K562 (cell line): Measurements from ENCODE around the gene SP140L. TPM values are rescaled to one million over a fixed set of nuclear protein-coding genes. Genes with fewer than 3 reads are reported as not detected.

Experiments
- ARHGAP35 ChIP-seq: fragments of 450-650 bp; IDR thresholded peaks from 2 replicates; pipeline ENCODE4 v1.6.1; 2018; ENCODE audit not compliant: partially characterized antibody
- BACH1 ChIP-seq: fragments of 200-800 bp; sonication (Bioruptor generic); IDR thresholded peaks from 2 replicates; pipeline ENCODE4 v1.6.1; 2016; ENCODE audit warnings: missing genetic modification characterization, missing compliant biosample characterization
- BRCA1 ChIP-seq, 2 experiments: fragments of 450-650 bp in 1 of 2; sonication (generic) in 1 of 2; formaldehyde crosslinking in 1 of 2; IDR thresholded peaks; 2 replicates each; pipeline versions ENCODE4 v1.5.0 to v1.6.1; 2017 to 2020; ENCODE audit warnings: mild to moderate bottlenecking in 1 of 2, missing genetic modification reagents in 1 of 2
- CHD2 ChIP-seq: IDR thresholded peaks from 2 replicates; pipeline ENCODE4 v1.6.1; 2011; ENCODE audit warnings: low read depth, low read length
- CTBP1 ChIP-seq: fragments of 450-650 bp; IDR thresholded peaks from 2 replicates; pipeline ENCODE4 v1.6.1; 2016; ENCODE audit warnings: borderline replicate concordance
- EP400 ChIP-seq: fragments of 450-650 bp; IDR thresholded peaks from 2 replicates; pipeline ENCODE4 v1.6.1; 2017; ENCODE audit warnings: antibody characterized with exemption, mild to moderate bottlenecking, moderate library complexity
- HEY1 ChIP-seq: fragments of 250-450 bp; sonication (Bioruptor Pico); IDR thresholded peaks from 2 replicates; pipeline ENCODE4 v1.5.0; 2020; ENCODE audit warnings: mild to moderate bottlenecking, moderate library complexity, borderline replicate concordance
- HNRNPLL ChIP-seq: fragments of 200-400 bp; formaldehyde crosslinking; IDR thresholded peaks from 2 replicates; pipeline ENCODE4 v1.6.1; 2017; ENCODE audit warnings: low read length, low read depth, mild to moderate bottlenecking; ENCODE audit not compliant: poor library complexity, severe bottlenecking
- HOXB6 ChIP-seq: fragments of 250-450 bp; sonication (Bioruptor Pico); IDR thresholded peaks from 2 replicates; pipeline ENCODE4 v1.5.1; 2022; ENCODE audit warnings: mild to moderate bottlenecking, borderline replicate concordance
- IRF2 ChIP-seq: sonication (generic); formaldehyde crosslinking; IDR thresholded peaks from 2 replicates; pipeline ENCODE4 v1.8.1; 2022; ENCODE audit warnings: mild to moderate bottlenecking, missing genetic modification reagents
- MEF2D ChIP-seq: conservative IDR thresholded peaks from 2 replicates; pipeline ENCODE4 v1.6.1; 2016; ENCODE audit warnings: low read depth, missing genetic modification characterization, missing compliant biosample characterization
- NCOA1 ChIP-seq: fragments of 450-650 bp; IDR thresholded peaks from 2 replicates; pipeline ENCODE4 v1.6.1; 2016; ENCODE audit warnings: low read depth
- NFRKB ChIP-seq: fragments of 450-650 bp; IDR thresholded peaks from 2 replicates; pipeline ENCODE4 v1.6.1; 2016; ENCODE audit warnings: low read depth
- NR4A1 ChIP-seq, 2 experiments: fragments of 250-450 bp in 1 of 2; fragments of 450-650 bp in 1 of 2; sonication (Bioruptor Pico) in 1 of 2; IDR thresholded peaks; 2 replicates each; pipeline versions ENCODE4 v1.4.0 to v1.6.1; 2016 to 2020; ENCODE audit warnings: mild to moderate bottlenecking in 2 of 2, missing compliant biosample characterization in 1 of 2, missing genetic modification characterization in 1 of 2, moderate library complexity in 1 of 2
- NRF1 ChIP-seq, 2 experiments: fragments of 450-650 bp; IDR thresholded peaks in 1 of 2; conservative IDR thresholded peaks in 1 of 2; 2 replicates each; pipeline ENCODE4 v1.6.1; 2014; ENCODE audit warnings: mild to moderate bottlenecking in 2 of 2
- PHF20 ChIP-seq: fragments of 450-650 bp; IDR thresholded peaks from 2 replicates; pipeline ENCODE4 v1.6.1; 2018; ENCODE audit not compliant: partially characterized antibody
- POLR3A ChIP-seq: IDR thresholded peaks from 2 replicates; pipeline ENCODE4 v1.6.1; 2011; ENCODE audit warnings: borderline replicate concordance, mild to moderate bottlenecking, moderate library complexity; ENCODE audit not compliant: insufficient read length, insufficient read depth; ENCODE audit errors: extremely low read depth
- RBM17 ChIP-seq: fragments of 200-400 bp; formaldehyde crosslinking; IDR thresholded peaks from 2 replicates; pipeline ENCODE4 v1.6.1; 2017; ENCODE audit warnings: low read depth, mild to moderate bottlenecking, low read length, borderline replicate concordance
- SP2 ChIP-seq: IDR thresholded peaks from 2 replicates; pipeline ENCODE4 v1.6.1; 2011; ENCODE audit warnings: mild to moderate bottlenecking, low read depth, low read length, moderate library complexity; ENCODE audit not compliant: poor library complexity, severe bottlenecking; ENCODE audit errors: extremely low read depth
- TRIM24 ChIP-seq, 2 experiments: fragments of 450-650 bp; IDR thresholded peaks; 2 replicates each; pipeline ENCODE4 v1.6.1; 2016
- ZNF24 ChIP-seq: fragments of 450-650 bp; IDR thresholded peaks from 2 replicates; pipeline ENCODE4 v1.6.1; 2016
- polyA plus RNA-seq, 8 experiments: library from polyadenylated mRNA; depleted of rRNA in 4 of 8; stranded (reverse) in 5 of 8; unstranded in 3 of 8; fragments of >200 nt; fragmentation: Nextera tagmentation in 2 of 8; fragmentation: Illumina TruSeq in 1 of 8; extraction: Ambion mirVana in 2 of 8; extraction: Trizol in 1 of 8; gene quantifications; 2 replicates each; pipeline versions ENCODE4 v1.2.1 to v1.2.3, GENCODE V29; 2011 to 2014; ENCODE audit warnings: inconsistent platforms in 1 of 8, missing spikeins in 1 of 8
- total RNA-seq, 7 experiments: library from RNA; depleted of rRNA in 6 of 7; stranded (reverse); fragments of >200 nt in 6 of 7; fragmentation: Illumina TruSeq in 2 of 7; extraction: Trizol in 2 of 7; gene quantifications; 2 replicates each; pipeline versions ENCODE4 v1.2.1 to v1.2.3, GENCODE V29; 2011 to 2021; ENCODE audit warnings: low replicate concordance in 1 of 7
- TF ChIP-seq, protein P1 (sequence below): conservative IDR thresholded peaks from 2 replicates; pipeline ENCODE4 v1.6.1; 2011; ENCODE audit warnings: low read depth, mild to moderate bottlenecking, low read length; ENCODE audit not compliant: control insufficient read depth
- TF ChIP-seq, protein P2 (sequence below): fragments of 450-650 bp; IDR thresholded peaks from 2 replicates; pipeline ENCODE4 v1.6.1; 2018; ENCODE audit warnings: mild to moderate bottlenecking, low read depth; ENCODE audit not compliant: partially characterized antibody

The SP140L gene
- total and polyA plus RNA-seq, 9 of the 15 experiments (the other 6 are each of a cell fraction or from before 2014, with no cell fraction given): 4.0 to 15.5 (median 11.3) TPM

DNA sequence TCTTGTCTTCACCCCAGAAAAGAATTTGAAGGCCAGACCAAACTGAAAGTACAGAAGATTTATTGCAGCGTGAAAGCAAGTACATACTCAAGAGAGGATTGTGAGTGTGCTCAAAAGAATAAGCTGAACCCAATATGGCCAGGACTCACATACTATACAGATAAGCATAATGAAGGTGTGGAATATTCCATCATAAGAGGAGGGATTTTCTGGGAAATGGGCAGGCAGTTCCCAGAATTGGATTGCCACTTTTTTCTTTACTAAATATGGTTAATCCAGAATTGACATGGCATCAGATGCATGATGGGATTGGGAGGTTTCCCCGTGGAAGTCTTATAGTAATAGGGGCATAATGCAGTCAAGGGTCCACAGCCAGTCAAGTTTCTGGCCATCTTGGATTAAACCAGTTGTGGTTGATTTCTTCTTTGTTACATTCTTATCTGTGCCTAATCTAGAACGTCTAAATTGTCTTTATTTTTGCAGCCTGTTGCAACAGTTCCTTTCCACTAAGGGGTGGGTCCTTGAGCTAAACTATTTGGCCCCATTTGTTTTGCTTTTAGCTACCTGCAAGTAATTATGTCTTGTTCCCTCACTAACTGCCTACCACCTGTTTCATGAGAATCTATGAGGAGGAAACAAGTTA, 9.0 kb downstream of the SP140L start (continued):
- TF ChIP-seq ARHGAP35 (no peak), BRCA1 (IDR thresholded peaks at IDR 0.05) (no peak), BRCA1 (CRISPR knock-in tag; IDR thresholded peaks at IDR 0.05) (no peak), PHF20 (no peak), NR4A1 (CRISPR knock-in tag; IDR thresholded peaks at IDR 0.05) (no peak), NR4A1 (tag; IDR thresholded peaks at IDR 0.05) (peak; percentile 63; the same call in 1 of the 2 replicates), ZNF24 (no peak), NCOA1 (no peak), CHD2 (no peak), RBM17 (no peak), TRIM24 (IDR thresholded peaks at IDR 0.05) (peak in 1 of 2 experiments; percentile 41; a peak in 1 of 4 replicates), MEF2D (no peak), BACH1 (tag) (peak; percentile 45; the same call in 1 of the 2 replicates), HEY1 (CRISPR knock-in tag) (no peak), HOXB6 (CRISPR knock-in tag) (no peak), SP2 (no peak), IRF2 (CRISPR knock-in tag) (no peak), HNRNPLL (no peak), POLR3A (no peak), EP400 (no peak), NFRKB (no peak), NRF1 (conservative IDR thresholded peaks at IDR 0.05 in 1 of 2, IDR thresholded peaks at IDR 0.05 in 1 of 2) (no peak), CTBP1 (peak; percentile 5; the same call in 1 of the 2 replicates)
- TF ChIP-seq, protein P1, sequence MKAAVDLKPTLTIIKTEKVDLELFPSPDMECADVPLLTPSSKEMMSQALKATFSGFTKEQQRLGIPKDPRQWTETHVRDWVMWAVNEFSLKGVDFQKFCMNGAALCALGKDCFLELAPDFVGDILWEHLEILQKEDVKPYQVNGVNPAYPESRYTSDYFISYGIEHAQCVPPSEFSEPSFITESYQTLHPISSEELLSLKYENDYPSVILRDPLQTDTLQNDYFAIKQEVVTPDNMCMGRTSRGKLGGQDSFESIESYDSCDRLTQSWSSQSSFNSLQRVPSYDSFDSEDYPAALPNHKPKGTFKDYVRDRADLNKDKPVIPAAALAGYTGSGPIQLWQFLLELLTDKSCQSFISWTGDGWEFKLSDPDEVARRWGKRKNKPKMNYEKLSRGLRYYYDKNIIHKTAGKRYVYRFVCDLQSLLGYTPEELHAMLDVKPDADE: no peak
- TF ChIP-seq, protein P2, sequence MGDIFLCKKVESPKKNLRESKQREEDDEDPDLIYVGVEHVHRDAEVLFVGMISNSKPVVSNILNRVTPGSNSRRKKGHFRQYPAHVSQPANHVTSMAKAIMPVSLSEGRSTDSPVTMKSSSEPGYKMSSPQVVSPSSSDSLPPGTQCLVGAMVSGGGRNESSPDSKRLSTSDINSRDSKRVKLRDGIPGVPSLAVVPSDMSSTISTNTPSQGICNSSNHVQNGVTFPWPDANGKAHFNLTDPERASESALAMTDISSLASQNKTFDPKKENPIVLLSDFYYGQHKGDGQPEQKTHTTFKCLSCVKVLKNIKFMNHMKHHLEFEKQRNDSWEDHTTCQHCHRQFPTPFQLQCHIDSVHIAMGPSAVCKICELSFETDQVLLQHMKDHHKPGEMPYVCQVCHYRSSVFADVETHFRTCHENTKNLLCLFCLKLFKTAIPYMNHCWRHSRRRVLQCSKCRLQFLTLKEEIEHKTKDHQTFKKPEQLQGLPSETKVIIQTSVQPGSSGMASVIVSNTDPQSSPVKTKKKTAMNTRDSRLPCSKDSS: no peak
